ENCODE measurements around the gene LMNTD2.

DNA sequence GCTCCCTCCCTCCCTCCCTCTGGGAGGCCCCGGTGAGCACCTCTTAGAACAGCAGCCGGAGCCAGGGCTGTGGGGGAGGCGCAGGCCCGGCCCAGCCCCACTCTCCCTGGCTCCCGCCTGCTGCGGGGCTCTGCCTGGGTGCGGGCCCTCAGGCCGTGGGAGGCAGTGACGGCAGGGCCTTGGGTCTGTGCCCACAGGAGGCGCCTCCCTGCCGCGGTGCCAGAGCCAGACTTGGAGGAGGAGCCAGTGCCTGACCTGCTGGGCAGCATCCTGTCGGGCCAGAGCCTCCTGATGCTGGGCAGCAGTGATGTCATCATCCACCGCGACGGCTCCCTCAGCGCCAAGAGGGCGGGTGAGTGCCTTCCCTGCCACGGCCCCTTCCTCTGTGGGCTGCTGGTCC lies 45.7 kb upstream of the LMNTD2 start:
- TF ChIP-seq GATA2 (IDR thresholded peaks at IDR 0.05; ENCODE audit: low read depth, low read length) (no peak), GATA3 (IDR thresholded peaks at IDR 0.05; ENCODE audit: low read depth, low read length) (no peak)
